Measurements from ENCODE around the gene HSD3B1. TPM values are rescaled to one million over a fixed set of nuclear protein-coding genes. Genes with fewer than 3 reads are reported as not detected.

HSD3B1 gene
- total RNA-seq, 2 experiments from 2014 or later: not detected

GRCh38 chr1:119475866-119476439 lies 31.1 kb upstream of the HSD3B1 start:
- no peaks in the 10 kb centered on the region for H3K36me3 Mint-ChIP-seq (ENCODE audit: low read depth)
- peaks cover 4% of the 10 kb centered on the region for H3K27me3 Mint-ChIP-seq
- H3K27me3 ChIP-seq (ENCODE audit: control insufficient read depth in 1 of 2, insufficient read depth in 2 of 2, low read length in 2 of 2): no peaks in the 10 kb centered on the region
- ATAC-seq (ENCODE audit: poor library complexity) (no peak), DNase-seq (peak in 2 of 14 experiments; percentile 5)
- H3K36me3 ChIP-seq (ENCODE audit: insufficient read depth, low read length): no peaks in the 10 kb centered on the region
- H3K4me3 ChIP-seq (ENCODE audit: low read length): no peak overlapping the region
- no peaks in the 10 kb centered on the region for H3K4me1 ChIP-seq (ENCODE audit: insufficient read depth, low read length)
- CTCF ChIA-PET: no interaction called here
- no peak overlapping the region for H3K4me3 Mint-ChIP-seq
- POLR2A ChIA-PET: no interaction called here
- no peaks in the 10 kb centered on the region for H3K9me3 ChIP-seq (ENCODE audit: control insufficient read depth in 1 of 2, insufficient read depth in 1 of 2, low read length in 2 of 2)
- no peaks in the 10 kb centered on the region for H3K4me1 Mint-ChIP-seq (ENCODE audit: low read depth)
- H3K9me3 Mint-ChIP-seq: no peaks in the 10 kb centered on the region
- H3K27ac Mint-ChIP-seq: no peak overlapping the region
- no peak for TF ChIP-seq CTCF (IDR thresholded peaks at IDR 0.05)
- intact Hi-C loops (cut with DNase I, micrococcal nuclease): no loop called here
- no peak overlapping the region for H3K27ac ChIP-seq (ENCODE audit: low read depth in 1 of 2, low read length in 2 of 2)

- H3K36me3 Mint-ChIP-seq (ENCODE audit: low read depth): no peaks in the 10 kb centered on the region
- CTCF ChIA-PET: no interaction called here
- no peak overlapping the region for H3K27ac ChIP-seq (ENCODE audit: low read depth in 1 of 2, low read length in 2 of 2)
- POLR2A ChIA-PET: no interaction called here
- no peaks in the 10 kb centered on the region for H3K9me3 Mint-ChIP-seq
- ATAC-seq (ENCODE audit: poor library complexity): no peak
- H3K9me3 ChIP-seq (ENCODE audit: control insufficient read depth in 1 of 2, insufficient read depth in 1 of 2, low read length in 2 of 2): no peaks in the 10 kb centered on the region
- H3K4me1 ChIP-seq (ENCODE audit: insufficient read depth, low read length): no peaks in the 10 kb centered on the region
- H3K4me3 Mint-ChIP-seq: no peak overlapping the region
- no peaks in the 10 kb centered on the region for H3K27me3 ChIP-seq (ENCODE audit: control insufficient read depth in 1 of 2, insufficient read depth in 2 of 2, low read length in 2 of 2)
- intact Hi-C loops (cut with DNase I, micrococcal nuclease): no loop called here
- no peak for TF ChIP-seq CTCF (IDR thresholded peaks at IDR 0.05)
- no peak overlapping the region for H3K27ac Mint-ChIP-seq
- no peaks in the 10 kb centered on the region for H3K27me3 Mint-ChIP-seq
- no peak for DNase-seq
- no peaks in the 10 kb centered on the region for H3K4me1 Mint-ChIP-seq (ENCODE audit: low read depth)
- no peaks in the 10 kb centered on the region for H3K36me3 ChIP-seq (ENCODE audit: insufficient read depth, low read length)
- H3K4me3 ChIP-seq (ENCODE audit: low read length): no peak overlapping the region
Measured at GRCh38 chr1:119477710-119478109, 29.3 kb upstream of the HSD3B1 start.

- Histone ChIP-seq H3K36me3 (ENCODE audit: insufficient read depth, low read length) (no peaks in the 10 kb centered on the region), H3K27ac (ENCODE audit: low read depth in 1 of 2, low read length in 2 of 2) (no peak overlapping the region), H3K9me3 (ENCODE audit: control insufficient read depth in 1 of 2, insufficient read depth in 1 of 2, low read length in 2 of 2) (no peaks in the 10 kb centered on the region), H3K4me1 (ENCODE audit: insufficient read depth, low read length) (no peaks in the 10 kb centered on the region), H3K27me3 (ENCODE audit: control insufficient read depth in 1 of 2, insufficient read depth in 2 of 2, low read length in 2 of 2) (no peaks in the 10 kb centered on the region), H3K4me3 (ENCODE audit: low read length) (no peak overlapping the region)
- no peaks in the 10 kb centered on the region for H3K4me1 Mint-ChIP-seq (ENCODE audit: low read depth)
- H3K9me3 Mint-ChIP-seq: no peaks in the 10 kb centered on the region
- H3K4me3 Mint-ChIP-seq: no peak overlapping the region
- ChIA-PET CTCF (no interaction called here), POLR2A (no interaction called here)
- no peak for TF ChIP-seq CTCF (IDR thresholded peaks at IDR 0.05)
- H3K36me3 Mint-ChIP-seq (ENCODE audit: low read depth): no peaks in the 10 kb centered on the region
- no peak for DNase-seq
- no peaks in the 10 kb centered on the region for H3K27me3 Mint-ChIP-seq
- H3K27ac Mint-ChIP-seq: no peak overlapping the region
- ATAC-seq (ENCODE audit: poor library complexity): no peak
- intact Hi-C loops (cut with DNase I, micrococcal nuclease): no loop called here
Measured at GRCh38 chr1:119480175-119480574, 26.8 kb upstream of the HSD3B1 start.
